GM20000 (cell line): ENCODE measurements around the gene PPP4R3A.

ENCODE experiments used
- DNase-seq: peaks from one replicate; pipeline ENCODE4 v3.0.0; 2012; ENCODE audit warnings: low spot score
- TF ChIP-seq, protein P1 (sequence below): IDR thresholded peaks from 2 replicates; pipeline ENCODE4 v1.5.1; 2012; ENCODE audit warnings: mild to moderate bottlenecking, control low read depth; ENCODE audit errors: extremely low read depth, missing control alignments

The PPP4R3A gene

DNA sequence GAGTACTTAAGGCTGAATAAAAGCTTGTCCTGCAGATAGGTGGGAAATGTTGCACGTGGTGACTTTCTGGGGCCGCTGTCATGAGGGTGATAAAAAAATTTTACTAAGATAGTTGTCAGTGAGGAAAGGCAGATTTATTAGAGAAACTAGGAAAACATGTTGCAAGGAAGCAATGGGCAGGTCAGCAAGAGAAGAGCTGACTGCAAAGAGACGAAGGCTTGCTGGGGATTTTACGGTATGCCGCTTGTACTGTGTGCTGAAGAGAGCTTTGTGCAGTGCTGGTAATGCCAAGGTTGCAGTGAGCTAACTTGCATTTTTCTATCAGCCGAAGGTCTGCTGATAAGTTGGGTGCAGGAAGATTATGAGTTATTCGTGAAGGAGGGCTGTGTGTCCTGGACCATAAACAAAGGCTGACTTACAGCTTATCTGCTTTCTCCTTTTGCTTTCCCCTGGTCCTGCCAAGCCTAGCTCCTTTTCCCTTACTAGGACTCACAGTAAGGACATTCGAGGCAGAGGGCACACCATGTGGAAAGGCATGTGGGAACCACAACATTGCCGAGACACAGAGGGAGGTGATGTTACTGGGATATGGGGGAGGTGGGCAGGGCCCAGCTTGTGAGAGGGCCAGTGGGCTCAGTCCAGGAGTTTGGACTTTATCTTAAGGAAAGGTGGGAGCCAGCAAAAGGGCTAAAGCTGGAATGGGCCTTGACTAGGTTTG is 85.1 kb downstream of the PPP4R3A start:
- no peak for DNase-seq
- TF ChIP-seq, protein P1, sequence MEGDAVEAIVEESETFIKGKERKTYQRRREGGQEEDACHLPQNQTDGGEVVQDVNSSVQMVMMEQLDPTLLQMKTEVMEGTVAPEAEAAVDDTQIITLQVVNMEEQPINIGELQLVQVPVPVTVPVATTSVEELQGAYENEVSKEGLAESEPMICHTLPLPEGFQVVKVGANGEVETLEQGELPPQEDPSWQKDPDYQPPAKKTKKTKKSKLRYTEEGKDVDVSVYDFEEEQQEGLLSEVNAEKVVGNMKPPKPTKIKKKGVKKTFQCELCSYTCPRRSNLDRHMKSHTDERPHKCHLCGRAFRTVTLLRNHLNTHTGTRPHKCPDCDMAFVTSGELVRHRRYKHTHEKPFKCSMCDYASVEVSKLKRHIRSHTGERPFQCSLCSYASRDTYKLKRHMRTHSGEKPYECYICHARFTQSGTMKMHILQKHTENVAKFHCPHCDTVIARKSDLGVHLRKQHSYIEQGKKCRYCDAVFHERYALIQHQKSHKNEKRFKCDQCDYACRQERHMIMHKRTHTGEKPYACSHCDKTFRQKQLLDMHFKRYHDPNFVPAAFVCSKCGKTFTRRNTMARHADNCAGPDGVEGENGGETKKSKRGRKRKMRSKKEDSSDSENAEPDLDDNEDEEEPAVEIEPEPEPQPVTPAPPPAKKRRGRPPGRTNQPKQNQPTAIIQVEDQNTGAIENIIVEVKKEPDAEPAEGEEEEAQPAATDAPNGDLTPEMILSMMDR = no peak

DNA sequence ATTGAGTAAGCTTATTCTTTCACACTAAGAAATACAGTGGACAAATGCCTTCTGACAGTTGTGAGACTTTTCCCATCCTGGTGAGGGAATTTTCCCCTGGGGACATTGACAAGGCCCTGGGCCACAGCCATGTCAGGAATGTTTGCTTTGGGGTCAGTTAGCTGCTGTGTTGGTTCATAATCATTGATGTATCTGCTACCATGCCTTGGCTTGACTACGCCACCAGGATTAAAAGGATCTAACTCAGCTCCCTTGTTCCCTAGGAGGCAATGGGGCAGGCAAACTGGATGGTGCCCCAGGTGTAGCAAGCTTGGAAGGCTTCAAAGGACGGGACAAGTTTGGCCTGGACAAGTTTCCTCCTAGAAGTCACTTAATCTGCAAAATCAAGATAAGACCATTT is 89.4 kb downstream of the PPP4R3A start:
- TF ChIP-seq, protein P1 = no peak
- DNase-seq = no peak

DNA sequence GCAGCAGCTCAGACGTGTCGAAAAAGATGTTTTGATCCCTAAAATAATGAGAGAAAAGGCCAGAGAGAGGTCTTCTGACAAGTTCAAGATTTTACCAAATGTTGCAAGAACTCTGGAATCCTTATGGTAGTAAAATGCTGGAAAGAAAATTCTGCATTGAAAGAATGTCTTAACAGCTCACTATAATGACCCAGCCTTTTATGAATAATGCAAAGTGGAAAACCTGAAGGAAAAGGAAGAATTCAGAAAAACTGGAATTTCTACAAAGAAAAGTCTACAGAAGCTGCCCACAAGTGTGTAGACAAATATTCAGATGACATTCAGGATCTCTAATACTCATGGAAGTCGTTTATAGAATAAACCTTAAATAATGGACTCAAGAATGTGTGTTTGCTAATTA is 90.7 kb downstream of the PPP4R3A start:
- TF ChIP-seq, protein P1 = no peak
- DNase-seq = no peak

DNA sequence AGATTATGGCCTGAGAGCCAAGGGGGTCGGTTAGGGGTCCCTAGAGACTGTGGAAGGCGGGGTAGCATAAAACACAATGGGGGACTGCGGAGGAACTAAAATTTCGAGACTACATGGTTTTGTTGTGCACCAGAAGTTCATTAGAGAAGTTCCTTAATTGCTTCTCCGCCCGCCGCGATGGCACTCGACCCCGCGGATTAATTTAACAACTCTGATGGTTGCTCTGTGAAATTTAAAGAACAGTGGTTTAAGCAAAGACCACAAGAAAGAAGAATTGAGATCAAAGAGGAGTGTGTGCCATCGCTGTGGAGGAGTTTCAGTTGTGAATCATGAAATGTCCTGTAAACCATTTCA is 91.1 kb downstream of the PPP4R3A start:
- TF ChIP-seq, protein P1 = no peak
- DNase-seq = no peak

DNA sequence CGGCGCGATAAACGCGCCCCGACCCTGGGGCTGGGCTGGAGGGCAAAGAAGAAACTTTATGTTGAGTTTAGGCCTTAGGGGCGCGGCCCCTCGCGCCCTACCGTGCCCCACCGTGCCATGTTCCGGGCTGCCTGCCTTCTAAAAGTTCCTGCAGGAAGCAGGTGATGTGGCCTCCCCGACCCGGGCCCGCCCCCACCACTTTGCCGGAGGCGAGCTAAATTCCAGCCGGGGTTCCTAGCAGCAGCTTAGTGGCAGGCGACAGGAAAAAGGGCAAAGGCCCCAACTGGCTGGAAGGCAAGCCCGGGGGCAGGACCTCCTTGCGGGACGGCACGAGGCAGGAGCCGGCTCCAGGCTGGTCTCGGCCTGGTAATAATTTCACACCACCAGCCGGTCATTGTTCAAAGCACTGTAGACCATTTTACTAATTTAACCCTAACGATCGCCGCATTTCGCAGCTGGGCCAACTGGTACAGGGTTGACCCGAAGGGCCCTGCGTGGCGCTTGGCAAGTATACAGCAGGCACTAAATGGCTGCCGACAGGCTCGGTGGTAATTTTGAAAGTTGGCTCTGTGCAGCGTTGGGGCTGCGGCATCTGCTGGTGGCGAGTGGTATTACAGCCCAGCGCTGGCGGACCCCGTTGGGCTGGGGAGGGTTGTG is 91.6 kb downstream of the PPP4R3A start:
- DNase-seq = peak; percentile 64

DNA sequence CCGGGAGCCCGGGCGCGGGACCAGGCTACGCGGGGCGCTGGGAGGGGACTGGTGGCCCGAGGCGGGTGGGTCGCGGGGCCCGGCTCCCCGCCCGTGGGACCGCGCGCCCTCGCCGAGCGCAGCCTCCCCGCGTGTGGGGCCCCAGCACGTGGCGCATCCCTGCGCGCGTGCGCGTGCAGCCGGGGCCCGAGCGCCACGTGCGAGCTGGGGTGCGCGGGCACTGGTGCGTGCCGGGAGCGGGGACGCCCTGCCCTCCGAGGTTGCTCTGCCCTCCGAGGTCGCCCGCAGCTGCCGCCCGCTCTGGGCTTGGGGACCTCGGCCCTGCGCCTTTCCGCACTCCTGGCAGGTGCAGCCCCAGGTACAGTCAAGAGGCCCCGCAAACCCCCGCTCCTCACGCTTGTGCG is 92.1 kb downstream of the PPP4R3A start:
- DNase-seq = no peak

More for the DNA sequence above, 91.6 kb downstream of the PPP4R3A start:
- TF ChIP-seq, protein P1 = peak; percentile 83

More for the DNA sequence above, 92.1 kb downstream of the PPP4R3A start:
- TF ChIP-seq, protein P1 = no peak
